HL-60 (cell line): ENCODE measurements around the gene ENTR1.
A peak's percentile ranks its signal among the peaks of the same experiment; 100 is the strongest.

ENCODE experiments used
- CTCF ChIP-seq: IDR thresholded peaks from one replicate; pipeline ENCODE4 v1.5.1; 2011; ENCODE audit warnings: low read length, control low read depth, inconsistent platforms; ENCODE audit not compliant: insufficient read depth
- GABPA ChIP-seq: IDR thresholded peaks from 2 replicates; pipeline ENCODE4 v1.6.1; 2012; ENCODE audit warnings: low read depth
- POLR2AphosphoS5 ChIP-seq: IDR thresholded peaks from 2 replicates; pipeline ENCODE4 v1.6.1; 2012; ENCODE audit warnings: low read depth
- REST ChIP-seq: IDR thresholded peaks from 2 replicates; pipeline ENCODE4 v1.6.1; 2012; ENCODE audit warnings: low read depth; ENCODE audit not compliant: insufficient replicate concordance
- SPI1 ChIP-seq: IDR thresholded peaks from 2 replicates; pipeline ENCODE4 v1.6.1; 2012; ENCODE audit warnings: low read depth, mild to moderate bottlenecking, borderline replicate concordance

GRCh38 chr9:136377341-136378169 lies 32.9 kb downstream of the ENTR1 start:
- TF ChIP-seq CTCF (no peak), REST (no peak), POLR2AphosphoS5 (peak; percentile 77), SPI1 (peak; percentile 82), GABPA (no peak)
